Measurements from ENCODE around the gene UBE2I.
"Not testable (repeated sequence)": the region's sequence is repeated elsewhere in the genome, so short reads cannot be mapped to it uniquely, and the experiment has no call there.

The UBE2I gene

GRCh38 chr16:1282324-1282973 is 27.0 kb upstream of the UBE2I start:
- TF ChIP-seq POLR2A (IDR thresholded peaks at IDR 0.05; ENCODE audit: low read depth, low read length) = no peak
- DNase-seq (ENCODE audit: insufficient read length, low spot score) (no peak), FAIRE-seq (no peak)

- FAIRE-seq (no peak), DNase-seq (ENCODE audit: insufficient read length, low spot score) (no peak)
- no peak for TF ChIP-seq POLR2A (IDR thresholded peaks at IDR 0.05; ENCODE audit: low read depth, low read length)
These were observed 26.1 kb upstream of the UBE2I start for GRCh38 chr16:1283296-1283695.

- DNase-seq (ENCODE audit: insufficient read length, low spot score) (no peak), FAIRE-seq (no peak)
- TF ChIP-seq POLR2A (IDR thresholded peaks at IDR 0.05; ENCODE audit: low read depth, low read length) = no peak
These were observed 25.3 kb upstream of the UBE2I start for GRCh38 chr16:1283996-1284616.

- FAIRE-seq (no peak), DNase-seq (ENCODE audit: insufficient read length, low spot score) (no peak)
- TF ChIP-seq POLR2A (IDR thresholded peaks at IDR 0.05; ENCODE audit: low read depth, low read length) = no peak
These were observed 23.5 kb upstream of the UBE2I start for GRCh38 chr16:1285669-1286512.

GRCh38 chr16:1286513-1287094 is 22.8 kb upstream of the UBE2I start:
- DNase-seq (ENCODE audit: insufficient read length, low spot score) (no peak), FAIRE-seq (no peak)
- no peak for TF ChIP-seq POLR2A (IDR thresholded peaks at IDR 0.05; ENCODE audit: low read depth, low read length)

GRCh38 chr16:1287982-1288670 is 21.3 kb upstream of the UBE2I start:
- FAIRE-seq (no peak), DNase-seq (ENCODE audit: insufficient read length, low spot score) (no peak)
- TF ChIP-seq POLR2A (IDR thresholded peaks at IDR 0.05; ENCODE audit: low read depth, low read length) = no peak

- DNase-seq (ENCODE audit: insufficient read length, low spot score) (no peak), FAIRE-seq (no peak)
- TF ChIP-seq POLR2A (IDR thresholded peaks at IDR 0.05; ENCODE audit: low read depth, low read length) = no peak
These were observed 20.5 kb upstream of the UBE2I start for GRCh38 chr16:1288813-1289476.

GRCh38 chr16:1289477-1289866 is 20.0 kb upstream of the UBE2I start:
- no peak for TF ChIP-seq POLR2A (IDR thresholded peaks at IDR 0.05; ENCODE audit: low read depth, low read length)
- FAIRE-seq = no peak
- DNase-seq (ENCODE audit: insufficient read length, low spot score) = no peak

- FAIRE-seq = no peak
- no peak for DNase-seq (ENCODE audit: insufficient read length, low spot score)
- no peak for TF ChIP-seq POLR2A (IDR thresholded peaks at IDR 0.05; ENCODE audit: low read depth, low read length)
These were observed 19.4 kb upstream of the UBE2I start for GRCh38 chr16:1290063-1290501.

GRCh38 chr16:1290860-1291575 is 18.4 kb upstream of the UBE2I start:
- TF ChIP-seq POLR2A (IDR thresholded peaks at IDR 0.05; ENCODE audit: low read depth, low read length) = no peak
- FAIRE-seq (no peak), DNase-seq (ENCODE audit: insufficient read length, low spot score) (no peak)

- TF ChIP-seq POLR2A (IDR thresholded peaks at IDR 0.05; ENCODE audit: low read depth, low read length) = no peak
- FAIRE-seq = no peak
- DNase-seq (ENCODE audit: insufficient read length, low spot score) = no peak
These were observed 17.9 kb upstream of the UBE2I start for GRCh38 chr16:1291576-1291974.

GRCh38 chr16:1292208-1292607 is 17.2 kb upstream of the UBE2I start:
- FAIRE-seq; DNase-seq (ENCODE audit: insufficient read length, low spot score): not testable (repeated sequence)

- FAIRE-seq; DNase-seq (ENCODE audit: insufficient read length, low spot score): not testable (repeated sequence)
These were observed 16.6 kb upstream of the UBE2I start for GRCh38 chr16:1292808-1293207.
